HG03139 (cell line): ENCODE results near the gene CDH20.
A peak's percentile ranks its signal among the peaks of the same experiment; 100 is the strongest.
"Not testable (repeated sequence)": the region's sequence is repeated elsewhere in the genome, so short reads cannot be mapped to it uniquely, and the experiment has no call there.

Experiments
- ATAC-seq: cut with Tn5 transposase; IDR thresholded peaks from one replicate; pipeline ENCODE4 v1.9.1; 2021; ENCODE audit not compliant: unreplicated experiment

CDH20 gene

DNA sequence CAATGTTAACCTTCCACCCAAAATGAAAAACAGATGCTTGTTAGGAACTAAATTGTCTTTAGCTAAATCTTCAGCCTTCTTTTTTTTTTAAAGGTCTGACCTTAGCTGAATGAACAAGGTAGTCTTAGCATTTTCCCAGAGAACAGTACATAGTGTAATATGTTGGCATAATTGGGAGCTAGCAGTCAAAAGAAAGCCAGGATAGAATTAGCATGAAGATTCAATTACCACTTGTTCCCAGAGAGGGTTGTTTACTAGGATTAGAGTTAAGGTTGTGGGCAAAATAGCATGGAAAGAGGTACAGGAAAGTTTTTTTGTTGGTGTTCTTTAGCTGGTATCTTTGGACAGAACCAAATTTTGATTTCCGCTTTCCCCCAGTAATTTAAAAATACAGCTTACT lies 6.9 kb downstream of the CDH20 start:
- ATAC-seq, result no peak

DNA sequence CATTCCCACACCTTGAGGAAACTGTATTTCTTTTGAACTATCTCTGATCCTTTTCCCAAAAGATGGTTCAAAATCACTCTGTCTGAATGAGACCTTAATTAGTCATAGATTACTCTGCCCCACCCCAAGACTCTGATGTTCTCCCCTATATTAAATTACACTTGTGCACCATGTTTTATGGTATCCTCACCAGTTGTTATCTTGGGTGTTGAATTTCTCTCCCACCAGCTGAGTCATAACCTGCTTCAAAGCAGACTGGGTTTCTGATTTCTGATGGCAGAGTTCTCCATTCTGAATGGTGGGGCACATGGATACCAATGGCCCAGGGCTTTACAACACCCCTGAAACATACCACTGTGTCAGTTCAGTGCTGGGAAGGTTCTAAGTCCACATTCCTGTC lies 15.0 kb downstream of the CDH20 start:
- ATAC-seq, result no peak

DNA sequence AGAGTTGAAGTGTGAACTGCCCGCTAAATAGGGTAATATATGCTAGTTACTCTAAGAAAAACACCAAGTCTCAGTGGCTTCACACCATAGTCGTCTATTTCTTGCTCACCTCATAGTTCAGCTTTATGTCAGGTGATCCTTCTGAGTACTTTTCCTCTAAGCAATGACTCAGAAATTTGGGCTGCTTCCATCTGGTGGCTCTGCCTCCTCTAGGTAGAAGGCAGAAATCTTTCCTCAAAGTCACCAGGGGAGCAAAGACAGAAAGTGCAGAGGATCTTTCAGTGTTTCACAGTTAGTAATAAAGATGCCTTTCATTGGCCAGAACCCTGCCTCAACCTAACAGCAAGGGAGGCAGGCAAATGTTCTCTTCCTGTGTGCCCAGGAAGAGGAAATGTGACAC lies 17.3 kb downstream of the CDH20 start:
- no peak for ATAC-seq

DNA sequence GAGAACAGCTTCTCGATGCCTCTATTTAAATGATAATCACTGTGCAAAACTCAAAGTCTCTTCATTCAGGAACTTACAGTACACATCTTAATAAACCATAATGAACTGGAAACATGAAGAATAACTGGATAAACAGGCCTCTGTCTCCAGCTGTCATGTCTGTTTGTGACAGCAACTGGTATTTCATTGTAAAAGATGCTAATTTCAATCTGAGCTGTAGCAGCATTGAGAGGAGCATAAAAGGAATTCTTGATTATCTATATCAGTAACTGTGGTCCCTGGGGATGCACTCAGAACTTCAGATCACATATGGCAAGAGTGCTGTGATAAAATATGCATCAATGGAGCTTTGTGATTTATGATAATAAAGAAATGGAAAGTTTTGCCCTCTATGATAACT lies 18.8 kb downstream of the CDH20 start:
- no peak for ATAC-seq

DNA sequence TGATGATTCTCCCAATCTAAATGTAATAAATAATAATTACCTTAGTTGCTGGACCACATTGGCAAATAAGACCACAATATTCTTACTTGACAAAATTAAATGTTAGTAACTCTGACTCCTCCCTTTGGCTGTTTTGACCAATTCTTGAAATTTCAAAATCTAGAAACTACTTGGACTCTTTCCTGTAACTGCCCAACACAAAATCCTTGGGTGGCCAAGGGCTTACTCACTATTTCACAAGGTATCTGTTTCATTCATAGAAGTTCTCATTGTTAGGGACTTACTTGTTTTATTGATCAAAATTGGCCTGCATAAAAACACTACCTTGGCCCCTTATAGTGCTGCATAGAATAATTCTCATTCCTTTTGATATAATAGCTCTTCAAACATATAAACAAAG lies 19.4 kb downstream of the CDH20 start:
- ATAC-seq, result no peak

DNA sequence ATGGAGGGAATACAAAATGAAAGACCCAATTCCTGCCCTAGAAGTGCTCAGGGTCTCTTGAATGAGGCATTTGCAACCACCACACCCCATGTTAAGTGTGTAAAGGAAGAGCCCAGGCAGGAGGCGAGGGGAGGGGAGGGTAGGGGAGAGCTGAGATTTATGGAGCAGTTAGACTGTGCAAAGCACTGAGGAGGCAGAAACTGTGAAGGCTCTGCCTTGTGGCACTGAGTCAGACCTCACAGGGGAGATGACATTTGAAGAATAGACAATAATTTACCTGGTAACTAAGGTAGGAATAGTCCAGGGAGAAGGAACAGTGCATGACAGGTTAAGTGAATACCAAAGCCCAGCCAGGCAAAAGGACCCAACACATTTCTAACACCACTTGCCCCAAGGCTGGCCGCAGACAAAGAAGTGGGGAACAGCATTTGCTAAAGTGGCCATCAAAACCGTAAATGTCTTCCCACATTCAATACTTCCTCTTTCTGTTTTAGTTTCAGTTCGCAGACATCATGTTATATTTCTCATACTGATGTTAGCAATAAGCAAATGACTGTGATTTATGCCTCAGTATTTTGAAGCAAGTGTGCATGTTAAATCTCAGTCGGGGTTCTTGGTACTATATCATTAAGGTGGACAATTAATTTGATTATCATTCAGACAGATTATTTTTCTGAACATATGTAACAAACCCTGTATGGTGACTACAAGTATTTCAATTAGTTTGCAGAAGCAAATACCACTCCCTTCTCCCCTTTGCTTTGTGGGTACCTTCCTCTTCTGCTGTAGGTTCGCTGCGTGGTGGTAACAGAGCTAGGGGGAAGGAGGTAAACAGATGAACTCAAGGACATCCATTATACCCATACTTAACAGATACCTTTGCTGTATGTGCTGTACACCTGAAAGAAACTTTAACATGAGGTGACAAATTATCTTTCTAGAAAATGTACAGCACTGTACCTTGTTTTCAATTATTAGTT lies 27.5 kb downstream of the CDH20 start:
- ATAC-seq, result peak; percentile 96

DNA sequence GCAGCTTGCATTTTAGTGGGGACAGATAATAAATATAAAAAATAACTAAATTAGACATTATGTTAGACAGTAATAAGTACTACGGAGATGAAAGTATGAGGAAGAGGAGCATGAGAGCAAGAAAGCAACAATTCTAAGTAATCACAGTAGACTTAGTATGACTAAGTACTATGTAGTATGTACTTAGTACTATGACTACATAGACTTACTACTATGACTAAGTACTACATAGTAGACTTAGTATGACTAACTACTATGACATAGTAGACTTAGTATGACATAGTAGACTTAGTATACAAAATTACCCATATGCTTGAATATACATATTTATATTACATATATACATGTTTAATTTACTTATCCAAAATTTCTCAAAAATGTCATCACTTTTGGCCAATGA lies 29.3 kb downstream of the CDH20 start:
- ATAC-seq, result no peak

DNA sequence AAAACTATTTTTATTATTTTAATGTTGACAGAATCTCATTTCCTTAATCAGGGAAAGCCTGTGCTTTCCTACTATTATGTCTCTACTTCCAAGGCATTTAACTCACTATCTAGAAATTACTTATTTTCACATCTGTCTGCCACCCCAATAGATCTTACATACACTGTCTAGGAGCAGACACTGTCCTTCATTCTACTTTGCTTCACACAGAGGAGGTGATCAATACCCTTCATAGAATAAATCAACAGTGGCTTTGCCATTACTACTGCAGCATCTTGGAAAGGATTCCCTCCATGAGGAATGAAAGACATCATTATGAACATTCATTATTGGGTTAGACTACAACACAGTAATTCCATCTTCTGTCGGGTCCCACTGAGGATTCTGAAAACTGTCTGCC lies 31.7 kb downstream of the CDH20 start:
- ATAC-seq, result no peak

DNA sequence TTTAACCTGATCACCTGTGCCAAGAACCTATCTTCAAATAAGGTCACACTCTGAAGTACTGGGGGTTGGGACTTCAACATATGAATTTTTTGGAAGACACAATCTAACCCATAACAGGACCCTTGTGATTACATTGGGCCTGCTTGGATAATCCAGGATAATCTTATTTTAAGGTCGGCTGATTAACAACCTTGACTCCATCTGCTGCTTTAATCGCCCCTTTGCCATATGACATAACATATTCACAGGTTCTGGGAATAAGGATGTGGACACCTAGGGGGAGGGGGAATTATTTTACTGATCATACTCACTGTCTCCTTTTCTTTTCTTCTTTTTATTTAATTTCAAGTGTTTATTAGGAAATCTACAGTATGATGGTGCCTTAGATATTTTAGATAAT lies 34.8 kb downstream of the CDH20 start:
- no peak for ATAC-seq

DNA sequence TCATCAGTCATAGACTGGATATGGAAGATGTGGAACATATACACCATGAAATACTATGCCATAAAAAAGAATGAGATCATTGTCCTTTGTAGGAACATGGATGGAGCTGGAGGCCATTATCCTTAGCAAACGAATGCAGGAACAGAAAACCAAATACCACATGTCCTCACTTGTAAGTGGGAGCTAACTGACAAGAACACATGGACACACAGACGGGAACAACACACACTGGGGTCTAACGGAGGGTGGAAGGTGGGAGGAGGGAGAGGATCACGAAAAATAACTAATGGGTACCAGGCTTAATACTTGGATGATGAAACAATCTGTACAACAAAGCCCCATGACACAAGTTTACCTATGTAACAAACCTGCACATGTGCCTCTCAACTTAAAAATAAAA lies 36.4 kb downstream of the CDH20 start:
- not testable (repeated sequence) for ATAC-seq

DNA sequence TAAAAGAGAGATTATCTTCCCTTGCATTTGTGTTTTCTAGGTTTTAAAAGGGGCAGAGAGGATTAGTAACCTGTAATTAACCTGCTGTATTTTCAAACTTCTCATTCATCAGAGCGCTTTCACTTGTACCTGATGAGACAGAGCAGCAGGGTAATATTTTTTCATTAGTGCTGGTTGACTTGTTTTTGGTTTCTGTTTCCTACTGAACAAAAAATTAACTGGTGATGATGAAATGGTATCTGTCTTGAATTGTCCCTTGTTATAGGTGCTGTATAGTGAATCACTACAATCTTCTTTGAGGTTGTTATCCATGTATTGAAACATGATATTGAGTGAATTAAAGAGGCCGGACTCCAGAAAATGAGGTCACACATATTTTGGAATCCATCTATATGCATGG lies 37.9 kb downstream of the CDH20 start:
- ATAC-seq, result no peak

DNA sequence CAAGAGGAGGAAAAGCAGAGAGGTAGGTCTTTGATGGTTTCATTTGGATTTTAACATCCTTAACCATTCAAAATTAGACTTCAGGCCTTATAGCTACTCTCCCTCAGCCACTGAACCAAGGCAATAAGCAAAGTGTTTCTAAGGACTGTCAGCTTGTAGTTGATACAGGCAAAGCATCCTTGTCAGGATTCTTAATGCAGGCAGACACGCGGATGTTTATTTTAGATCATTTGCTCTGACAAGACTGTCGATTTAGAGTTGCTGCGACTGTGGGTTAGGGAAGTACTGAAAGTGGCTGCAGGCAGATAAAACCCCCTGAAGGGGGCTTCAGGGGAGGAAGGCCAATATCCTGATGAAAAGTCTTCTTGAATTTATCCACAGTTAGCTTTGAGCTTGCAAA lies 46.6 kb downstream of the CDH20 start:
- no peak for ATAC-seq

DNA sequence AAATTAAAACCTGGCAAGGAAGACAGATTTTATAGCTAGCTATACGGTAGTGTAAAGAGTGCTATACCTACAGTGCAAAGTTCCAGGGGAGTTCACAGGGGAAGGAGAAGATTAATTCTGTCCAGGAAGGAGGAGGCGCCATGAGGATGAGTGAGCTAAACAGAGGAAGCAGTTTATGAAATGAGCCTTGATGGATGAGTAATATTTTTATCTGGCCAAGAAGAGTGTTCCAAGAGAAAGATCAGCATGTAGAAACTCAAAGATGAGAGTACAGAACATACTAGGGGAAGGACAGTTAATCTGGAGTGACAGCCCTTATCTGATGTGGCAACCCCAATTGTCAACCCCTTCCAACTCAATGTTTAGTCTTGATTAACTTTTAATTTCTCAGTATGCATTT lies 54.8 kb downstream of the CDH20 start:
- no peak for ATAC-seq

DNA sequence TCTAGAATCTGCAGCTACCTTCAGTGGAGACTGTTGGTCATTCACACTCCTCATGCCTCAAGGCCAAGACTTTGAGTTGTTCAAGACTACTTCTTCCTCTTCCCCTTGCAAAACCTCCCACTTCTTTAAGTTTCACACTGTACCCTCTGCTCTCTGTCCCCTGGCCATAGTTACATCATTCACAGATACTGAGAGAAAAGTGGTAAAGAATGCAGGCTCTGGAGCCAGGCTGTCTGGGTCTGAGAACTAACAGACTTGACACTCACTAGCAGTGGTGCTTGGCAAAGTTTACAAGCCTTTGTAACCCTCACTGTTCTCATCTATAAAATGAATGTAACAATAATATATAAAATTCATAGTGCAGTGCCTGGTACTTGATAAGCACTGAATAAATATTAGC lies 61.8 kb downstream of the CDH20 start:
- ATAC-seq, result no peak

DNA sequence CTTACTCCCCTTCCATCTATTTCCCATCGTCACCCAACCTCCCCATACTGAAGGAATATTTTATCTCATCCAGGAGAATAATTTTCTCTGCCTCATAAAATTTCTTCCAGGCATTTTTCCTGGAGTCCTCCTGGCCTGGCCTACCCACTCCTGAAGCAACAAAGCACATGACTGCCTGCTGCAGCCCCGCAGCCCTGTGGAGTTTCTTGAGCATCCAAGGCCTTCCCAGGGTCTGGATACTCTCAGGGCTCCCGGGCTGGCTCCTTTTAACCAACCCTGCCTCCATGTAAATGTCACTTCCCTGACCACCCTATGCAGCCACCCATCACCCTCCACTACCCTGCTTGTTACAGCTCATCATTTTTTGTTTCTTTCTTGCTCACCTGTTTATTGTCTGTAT lies 64.0 kb downstream of the CDH20 start:
- no peak for ATAC-seq

DNA sequence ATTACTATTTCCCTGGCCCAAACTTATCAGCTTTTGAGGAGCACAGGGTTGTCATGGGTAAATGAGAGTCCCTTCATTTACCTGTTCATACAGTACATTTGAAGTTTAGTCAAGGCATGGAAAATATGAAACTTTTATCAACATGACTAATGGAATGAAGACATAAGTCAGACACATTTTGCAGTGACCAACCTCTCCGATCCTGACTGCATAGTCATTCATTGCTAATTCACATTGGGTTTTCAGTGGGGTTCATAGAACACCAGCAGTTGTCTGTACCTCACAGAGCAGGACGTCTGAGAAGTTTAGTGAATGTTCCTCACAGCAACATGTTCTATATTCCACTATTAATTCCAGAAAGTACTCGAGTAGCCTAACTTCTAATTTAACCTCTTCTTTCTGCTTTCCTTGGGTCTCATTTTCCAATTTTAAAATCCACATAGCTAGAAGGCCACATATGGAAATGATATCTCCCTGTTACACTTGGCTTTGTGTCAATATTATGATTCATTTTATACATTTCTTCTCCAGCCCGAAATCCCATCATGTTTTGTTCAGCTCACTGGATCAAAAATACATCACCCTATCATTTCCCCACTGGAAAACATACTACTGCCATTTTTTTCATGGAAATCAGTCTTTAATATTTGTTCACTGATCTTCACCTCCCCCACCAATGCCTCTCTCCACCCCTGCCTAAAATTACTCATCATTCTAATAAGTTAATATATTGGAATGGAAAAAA lies 65.9 kb downstream of the CDH20 start:
- no peak for ATAC-seq

DNA sequence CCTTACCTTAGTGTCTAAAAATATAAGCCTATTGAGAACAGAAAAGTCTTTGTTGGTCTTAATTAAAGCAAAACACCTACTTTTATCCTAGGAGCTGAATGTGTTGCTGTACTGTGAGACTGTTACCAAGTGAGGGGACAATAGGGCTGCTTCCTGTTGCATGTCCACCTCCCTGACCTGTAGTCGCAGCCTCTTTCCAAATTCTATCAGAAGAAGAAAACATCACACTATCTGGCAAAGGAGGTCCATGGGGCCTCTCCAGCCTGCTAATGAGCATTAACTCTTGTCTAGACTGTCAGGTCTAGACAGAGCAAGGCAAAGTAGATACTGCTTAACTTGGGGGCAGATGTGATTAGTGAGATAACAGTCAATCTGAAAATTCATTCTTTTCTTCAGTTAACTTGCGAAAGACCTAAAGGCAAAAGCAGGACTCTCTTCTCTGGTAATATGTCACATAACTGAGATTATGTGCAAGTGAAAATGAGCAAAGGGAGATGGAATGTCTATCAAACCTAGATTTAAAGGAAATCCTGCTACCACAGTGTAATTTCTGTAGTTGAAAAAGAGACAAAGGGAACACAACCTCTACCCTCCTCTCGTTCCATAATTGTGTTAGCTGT lies 66.9 kb downstream of the CDH20 start:
- ATAC-seq, result no peak

DNA sequence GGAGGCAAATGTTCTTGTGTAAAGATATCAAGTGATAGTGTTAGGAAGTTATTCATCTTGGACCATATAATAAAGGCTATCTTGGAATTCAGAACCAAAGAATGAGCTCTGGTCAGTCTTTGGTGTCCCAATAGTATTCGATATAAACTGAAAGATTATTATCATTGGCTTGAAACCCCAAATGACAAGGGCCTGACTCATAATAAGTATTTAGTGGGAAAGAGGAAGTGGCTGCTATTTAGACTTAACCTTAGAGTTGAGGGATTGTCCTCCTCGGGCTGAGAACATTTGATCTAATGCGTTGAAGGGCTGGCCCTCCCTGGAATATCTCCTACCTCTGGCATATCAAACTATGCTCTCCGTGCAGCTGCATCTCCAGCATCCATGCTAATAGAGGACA lies 67.5 kb downstream of the CDH20 start:
- ATAC-seq, result no peak

DNA sequence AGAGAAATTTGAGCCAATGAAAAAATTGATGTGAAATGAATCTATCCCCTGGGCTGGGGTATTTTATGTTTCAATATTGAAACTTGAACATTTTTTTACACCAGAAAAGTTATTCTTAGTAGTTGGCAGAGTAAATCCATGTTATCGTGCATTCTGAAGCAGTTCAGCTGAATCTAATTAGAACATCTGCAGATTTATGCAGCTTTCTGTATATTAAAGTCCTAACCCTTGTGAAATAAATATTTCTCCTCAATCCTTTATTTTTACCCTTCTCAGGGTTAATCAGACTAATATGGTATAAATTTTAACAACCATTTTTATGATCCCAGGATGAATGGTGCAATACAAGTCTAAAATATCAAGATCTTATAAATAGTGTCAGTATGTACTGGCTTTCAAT lies 69.5 kb downstream of the CDH20 start:
- ATAC-seq, result no peak

DNA sequence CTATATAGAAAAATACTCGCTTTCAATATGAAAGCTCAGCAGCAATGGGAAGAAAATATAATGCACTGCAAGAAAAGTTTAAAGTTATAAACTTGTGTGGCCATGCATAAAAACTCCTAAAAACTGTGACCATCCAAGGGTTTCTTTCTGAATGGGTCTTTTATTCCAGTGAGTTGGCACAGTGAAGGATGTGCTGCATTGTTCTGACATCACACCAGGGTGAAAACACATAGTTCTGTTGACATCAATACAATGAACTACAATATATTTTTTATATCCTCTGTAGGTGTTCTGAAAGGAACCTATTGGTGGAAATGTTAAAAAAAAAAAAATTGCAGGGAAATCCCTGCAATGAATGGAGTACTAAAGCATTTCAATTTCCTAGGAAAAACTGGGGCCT lies 80.2 kb downstream of the CDH20 start:
- ATAC-seq, result no peak

DNA sequence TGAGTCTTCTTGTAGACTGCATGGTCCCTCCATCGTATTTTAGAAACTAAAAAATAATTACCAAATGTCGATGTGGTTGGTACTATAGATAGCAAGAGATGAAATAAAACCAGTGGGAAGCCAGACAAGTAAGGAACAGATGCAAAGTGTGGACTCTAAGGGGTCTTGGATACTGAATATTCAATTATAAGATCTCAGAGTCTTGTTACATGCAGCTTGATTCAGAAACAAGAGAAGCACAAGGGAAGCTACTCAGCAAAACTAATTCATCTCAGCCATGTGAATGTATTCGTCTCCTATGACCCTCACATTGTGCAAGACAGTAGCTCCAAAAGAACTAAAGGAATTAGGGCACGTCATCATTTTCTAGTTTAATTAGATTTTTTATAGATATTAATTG lies 80.9 kb downstream of the CDH20 start:
- no peak for ATAC-seq

DNA sequence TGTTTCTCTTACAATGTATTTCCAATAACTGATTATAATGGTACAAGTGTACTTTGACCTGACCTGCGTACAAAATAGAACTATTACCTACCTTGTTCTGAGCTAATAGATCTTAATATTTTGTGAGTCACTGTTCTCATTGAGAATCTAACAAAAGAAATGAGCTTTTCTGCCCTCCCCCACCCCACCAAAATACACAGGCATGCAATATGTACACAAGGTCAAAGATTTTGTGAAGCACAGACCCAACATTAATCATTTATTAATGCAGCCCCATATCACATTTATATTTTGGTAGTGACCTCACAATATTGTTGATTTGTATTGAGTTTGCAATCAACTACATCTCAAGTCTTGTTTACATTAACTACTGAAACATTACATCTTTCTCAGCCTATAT lies 86.5 kb downstream of the CDH20 start:
- no peak for ATAC-seq
